NK-92 (cell line): ENCODE results near the gene TRIM7.

Experiments used
- DNase-seq: peaks from one replicate; lab custom pipeline; 2025; ENCODE audit not compliant: unreplicated experiment; lab: John Stamatoyannopoulos, UW

The TRIM7 gene

DNA sequence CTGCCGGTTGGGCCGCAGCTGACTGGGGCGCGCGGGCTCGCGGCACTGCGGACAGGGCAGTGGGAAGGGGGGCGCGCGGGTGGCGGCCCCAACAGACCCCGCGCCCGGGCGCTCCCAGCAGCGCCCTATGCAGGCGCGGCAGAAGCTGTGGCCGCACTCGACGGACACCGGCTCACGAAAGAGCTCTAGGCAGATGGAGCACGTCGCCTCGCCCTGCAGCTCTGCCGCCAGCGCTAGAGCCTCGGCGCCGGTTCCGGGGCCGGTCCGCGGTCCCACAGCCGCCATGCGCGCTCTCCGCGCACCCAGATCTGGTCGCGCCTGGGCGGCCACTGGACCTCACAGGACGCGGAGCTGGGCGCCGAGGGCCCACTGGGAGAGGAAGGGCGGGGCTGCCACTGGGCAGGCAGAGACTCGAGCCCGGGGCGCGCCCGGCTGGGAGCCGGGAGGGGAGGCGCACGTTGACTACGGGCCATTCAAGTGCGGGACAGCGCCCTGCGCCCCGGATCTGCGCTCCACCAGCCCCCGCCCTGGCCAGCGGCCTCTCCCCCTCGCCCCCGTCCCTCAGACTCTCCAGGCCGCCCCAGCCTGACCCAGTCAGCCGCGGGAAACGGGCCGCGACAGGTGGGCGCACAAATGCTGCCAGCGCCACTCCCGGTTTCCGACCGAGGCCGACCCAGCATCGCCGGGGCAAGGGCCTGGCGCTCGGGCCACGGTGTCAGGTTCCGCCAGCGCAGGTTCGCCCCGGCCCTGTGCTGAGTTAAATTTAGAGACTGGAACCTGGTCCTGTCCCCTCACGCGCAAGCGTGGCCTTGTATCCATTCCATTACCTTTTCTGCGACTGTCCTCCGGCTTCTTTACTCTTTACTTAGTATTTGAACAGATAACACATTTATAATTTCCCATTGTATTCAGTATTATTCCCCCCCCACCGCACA, at the start of gene TRIM7:
TRIM7 (minus strand) TSS at position 371 of the 935 bp plus-strand sequence; CDS start at position 285, 86 bp downstream.
- DNase-seq, result no peak

DNA sequence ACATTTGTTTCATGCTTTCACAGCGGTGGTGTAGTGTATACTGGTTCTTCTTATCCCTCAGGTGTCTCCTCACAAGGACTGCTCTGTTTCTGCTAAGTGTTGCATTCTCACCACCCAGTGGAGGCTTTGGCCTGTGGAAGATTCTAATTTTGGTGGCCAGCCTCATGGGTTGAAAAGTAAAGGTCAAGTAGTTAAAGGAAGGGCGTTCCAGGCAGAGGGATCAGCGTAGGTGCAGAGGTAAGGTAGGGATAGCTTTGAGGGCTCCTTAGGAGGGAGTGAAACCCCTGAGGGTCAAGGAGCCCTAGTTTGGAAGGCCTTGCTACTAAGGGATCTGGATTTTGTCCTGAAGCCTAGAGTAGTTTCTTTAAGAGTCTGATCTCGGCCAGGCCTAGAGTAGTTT, 43.3 kb upstream of the TRIM7 start:
- no peak for DNase-seq

DNA sequence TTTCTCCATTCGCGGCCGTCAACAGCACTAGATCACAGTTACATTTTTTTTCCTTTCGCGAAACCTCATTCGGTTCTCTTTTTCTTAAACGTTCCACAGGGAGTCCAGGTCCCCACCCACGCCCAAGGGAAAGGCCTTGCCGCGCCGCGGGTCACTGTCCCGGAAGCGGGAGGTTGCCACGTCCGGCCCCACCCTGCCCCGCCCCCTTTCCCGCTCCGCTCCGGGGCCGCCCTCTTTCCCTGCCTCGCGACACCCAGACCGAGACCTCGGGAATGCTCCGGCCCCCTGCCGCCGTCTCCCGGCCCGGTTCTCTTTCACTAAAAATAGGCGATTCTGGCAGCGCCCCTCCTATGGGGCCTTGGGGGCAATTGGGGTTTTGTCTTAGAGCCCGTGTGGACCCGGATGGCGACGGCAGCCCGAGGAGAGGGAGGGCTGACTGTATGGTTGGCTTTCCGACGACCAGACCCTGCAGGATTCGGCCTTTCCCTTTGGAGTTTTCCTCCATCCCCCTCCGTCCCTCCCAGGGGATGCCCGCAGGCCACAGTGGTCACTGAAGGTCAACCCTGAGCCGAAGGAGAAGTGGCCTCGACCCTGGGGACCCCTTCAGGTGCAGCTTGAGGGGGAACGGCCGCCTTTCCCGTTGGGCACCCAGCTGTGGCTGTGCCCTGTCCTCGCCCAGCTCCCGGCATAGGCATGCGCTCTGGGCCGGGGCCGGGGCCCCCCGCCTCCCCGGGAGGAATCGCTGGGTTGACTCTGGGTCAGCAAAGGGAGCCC, 41.5 kb upstream of the TRIM7 start:
- no peak for DNase-seq

DNA sequence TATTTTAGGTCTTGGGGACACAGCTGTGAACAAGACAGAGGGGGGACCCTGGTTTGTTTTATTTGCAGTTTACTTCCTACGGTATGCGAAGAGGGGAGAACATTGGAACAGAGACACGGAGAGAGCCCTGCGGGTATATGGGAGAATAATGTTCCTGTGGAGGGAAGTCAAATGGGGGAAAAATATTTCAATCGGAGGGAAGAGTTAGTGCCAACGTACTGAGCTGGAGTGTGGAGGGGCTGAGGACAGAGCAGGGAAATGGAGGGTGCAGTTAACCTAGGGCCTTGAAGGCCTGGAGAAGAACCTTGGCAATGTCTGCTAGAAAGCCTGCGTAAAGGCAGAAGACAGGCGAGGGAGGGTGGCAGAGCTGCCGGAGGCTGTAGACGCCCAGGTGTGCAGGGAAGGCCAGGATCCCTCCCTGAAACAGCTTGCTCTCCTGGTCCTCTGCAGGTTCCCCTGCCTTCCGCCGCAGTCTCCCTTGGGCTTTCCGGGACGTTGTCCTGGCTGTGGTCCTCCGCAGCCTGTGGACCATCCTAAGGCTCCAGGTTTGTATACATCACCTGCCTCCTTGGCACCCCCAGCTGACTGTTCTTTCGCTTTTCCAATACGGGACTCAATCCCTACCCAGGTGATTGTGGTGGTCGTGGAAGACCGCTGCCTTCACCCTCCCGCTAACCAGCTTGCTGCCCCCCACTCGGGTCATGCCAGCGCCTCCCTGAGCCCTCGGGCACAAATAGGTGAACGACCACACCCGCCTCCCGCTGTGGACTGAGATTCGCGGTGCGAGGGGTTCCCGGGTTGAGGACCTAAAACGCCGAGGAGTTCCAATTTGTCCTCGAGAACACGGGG, 40.7 kb upstream of the TRIM7 start:
- DNase-seq, result no peak

DNA sequence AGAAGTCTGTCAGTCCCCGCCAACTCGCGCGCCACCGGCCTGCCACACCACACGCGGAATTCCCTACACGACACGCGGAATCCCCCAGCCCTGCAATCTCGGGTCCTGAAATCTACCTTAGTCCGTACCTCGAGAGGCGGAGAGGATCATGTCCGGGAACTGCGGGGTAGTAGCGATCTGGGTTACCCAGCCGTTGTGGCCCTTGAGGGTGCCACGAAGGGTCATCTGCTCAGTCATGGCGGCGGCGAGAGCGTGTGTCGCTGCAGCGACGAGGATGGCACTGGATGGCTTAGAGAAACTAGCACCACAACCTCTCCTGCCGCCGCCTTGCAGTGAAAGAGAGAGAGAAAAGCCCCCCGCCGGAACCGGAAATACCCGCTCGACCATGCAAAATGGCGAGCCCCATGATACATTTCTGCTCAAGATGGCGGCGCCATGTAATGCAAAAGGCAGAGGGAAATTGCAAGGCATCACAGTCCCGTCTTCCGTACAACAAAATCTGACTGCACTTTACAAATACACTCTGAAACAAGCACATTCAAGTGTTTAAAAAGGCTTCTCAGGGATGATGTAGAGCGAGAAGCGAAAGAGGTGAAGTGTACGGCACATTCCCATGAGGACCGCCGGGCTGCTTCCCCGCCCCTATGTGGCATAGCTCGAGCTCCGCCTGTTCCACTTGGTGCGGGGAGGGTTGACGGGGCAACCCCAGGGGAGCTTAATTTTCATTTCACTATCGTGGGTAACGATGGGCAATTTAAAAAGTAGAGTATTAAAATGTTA, 38.8 kb upstream of the TRIM7 start, which contains the start of gene RACK1:
RACK1 (minus strand) TSS at position 343 of the 780 bp plus-strand sequence; CDS start at position 237, 106 bp downstream.
- no peak for DNase-seq

DNA sequence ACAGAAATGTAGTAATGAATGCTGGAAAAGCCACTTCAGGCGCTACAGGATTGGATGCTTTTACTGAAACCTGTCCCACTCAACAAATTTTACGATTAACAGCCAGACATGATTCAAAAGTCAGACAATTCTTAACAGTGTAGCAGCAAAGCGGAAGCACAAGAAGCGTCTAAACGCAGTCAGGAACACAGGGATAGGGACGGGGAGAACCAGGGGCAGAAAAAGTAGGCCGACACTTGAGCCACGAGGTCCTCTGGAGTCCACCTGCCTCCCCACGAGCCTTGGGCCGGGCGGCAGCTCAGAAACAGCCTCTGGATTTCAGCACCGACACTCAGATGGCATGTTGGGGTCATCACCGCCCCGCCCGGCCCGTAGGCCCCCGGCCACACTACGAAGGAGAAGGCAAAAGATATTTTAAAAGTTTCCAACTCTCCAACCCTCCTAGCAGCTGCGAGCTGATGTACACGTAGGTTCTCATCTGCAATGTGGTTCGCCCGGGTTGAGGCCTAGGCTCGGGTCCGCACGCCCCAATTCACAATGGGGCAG, 38.1 kb upstream of the TRIM7 start:
- no peak for DNase-seq

DNA sequence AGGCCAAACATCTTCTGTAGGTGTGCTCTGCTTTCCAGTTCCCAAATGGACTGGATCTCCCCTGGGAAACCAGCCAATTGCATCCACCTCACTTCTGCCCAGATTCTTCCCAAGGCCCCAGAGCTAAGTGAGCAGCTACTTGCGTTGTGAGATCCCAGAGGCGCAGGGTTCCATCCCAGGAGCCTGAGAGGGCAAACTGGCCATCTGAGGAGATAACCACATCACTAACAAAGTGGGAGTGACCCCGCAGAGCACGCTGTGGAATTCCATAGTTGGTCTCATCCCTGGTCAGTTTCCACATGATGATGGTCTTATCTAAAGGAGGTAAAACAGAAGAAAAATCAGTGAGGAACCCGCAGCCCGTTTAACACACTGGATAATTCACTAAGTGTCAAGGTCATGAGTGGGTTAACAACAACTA, 37.0 kb upstream of the TRIM7 start:
- DNase-seq, result no peak

DNA sequence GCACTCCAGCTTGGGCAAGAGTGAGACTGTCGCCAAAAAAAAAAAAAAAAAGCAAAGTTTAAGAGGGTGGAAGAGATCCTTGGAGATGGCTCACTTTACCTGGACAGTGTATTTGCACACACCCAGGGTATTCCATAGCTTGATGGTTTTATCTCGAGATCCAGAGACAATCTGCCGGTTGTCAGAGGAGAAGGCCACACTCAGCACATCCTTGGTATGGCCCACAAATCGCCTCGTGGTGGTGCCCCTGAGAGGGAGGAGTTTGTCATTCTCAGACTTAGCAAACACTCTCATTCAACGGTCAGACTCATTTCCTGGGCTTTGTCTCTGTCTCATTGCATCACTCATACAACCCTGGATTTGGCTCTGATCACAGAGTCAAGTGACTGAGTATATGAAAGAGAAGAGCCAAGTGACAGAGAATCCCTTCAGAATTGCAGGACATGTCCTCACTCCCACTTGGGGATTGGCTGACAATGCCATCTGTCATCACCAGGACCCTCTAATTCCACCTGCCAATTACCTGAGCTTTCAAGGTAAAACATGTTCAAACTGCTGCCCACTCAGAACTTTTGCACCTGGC, 36.5 kb upstream of the TRIM7 start:
- no peak for DNase-seq

DNA sequence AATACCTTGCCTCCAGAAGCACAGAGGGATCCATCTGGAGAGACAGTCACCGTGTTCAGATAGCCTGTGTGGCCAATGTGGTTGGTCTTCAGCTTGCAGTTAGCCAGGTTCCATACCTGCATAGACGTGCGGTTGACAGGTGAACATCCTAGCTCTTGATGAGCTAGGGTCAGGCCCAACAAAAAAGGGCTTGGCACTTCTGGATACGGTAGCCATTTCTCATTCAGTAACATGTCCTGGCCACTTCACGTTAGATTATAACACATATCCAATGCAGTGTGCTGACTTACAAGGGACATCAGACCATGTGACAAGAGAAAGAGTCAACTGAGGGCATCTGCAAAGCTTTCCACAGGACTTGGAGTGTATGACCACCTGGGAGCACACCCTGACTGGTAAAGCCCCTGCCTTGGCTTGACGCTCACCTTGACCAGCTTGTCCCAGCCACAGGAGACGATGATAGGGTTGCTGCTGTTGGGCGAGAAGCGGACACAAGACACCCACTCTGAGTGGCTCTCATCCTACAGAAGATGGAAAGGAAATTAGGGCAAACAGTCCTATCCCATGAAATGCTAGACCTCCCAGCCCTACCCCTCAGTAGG, 34.2 kb upstream of the TRIM7 start:
- DNase-seq, result no peak

DNA sequence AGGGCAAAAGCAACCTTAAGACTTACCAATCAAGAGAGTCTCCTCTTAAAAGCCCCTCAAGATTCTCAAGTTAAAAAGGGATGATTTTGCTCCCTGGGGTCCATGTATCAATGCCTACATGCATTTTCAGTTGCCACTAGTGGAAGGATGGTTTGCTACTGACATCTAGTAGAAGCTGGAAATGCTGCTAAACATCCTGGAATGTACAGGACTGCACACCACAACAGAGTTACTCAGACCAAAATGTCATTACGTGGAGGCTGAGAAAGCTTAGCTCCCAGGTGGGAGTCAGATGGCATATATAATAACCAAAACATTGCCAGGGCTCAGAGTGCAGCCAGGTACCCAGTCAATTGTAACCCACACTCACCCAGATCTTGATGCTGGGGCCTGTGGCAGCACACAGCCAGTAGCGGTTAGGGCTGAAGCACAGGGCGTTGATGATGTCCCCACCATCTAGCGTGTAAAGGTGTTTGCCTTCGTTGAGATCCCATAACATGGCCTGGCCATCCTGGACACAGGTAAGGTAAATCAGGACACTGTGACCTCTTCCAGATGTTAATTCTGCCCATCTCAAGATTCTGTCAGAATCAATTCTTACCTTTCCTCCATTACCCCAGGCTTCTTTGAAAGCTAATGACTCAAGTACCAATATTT, 32.9 kb upstream of the TRIM7 start:
- DNase-seq, result no peak

DNA sequence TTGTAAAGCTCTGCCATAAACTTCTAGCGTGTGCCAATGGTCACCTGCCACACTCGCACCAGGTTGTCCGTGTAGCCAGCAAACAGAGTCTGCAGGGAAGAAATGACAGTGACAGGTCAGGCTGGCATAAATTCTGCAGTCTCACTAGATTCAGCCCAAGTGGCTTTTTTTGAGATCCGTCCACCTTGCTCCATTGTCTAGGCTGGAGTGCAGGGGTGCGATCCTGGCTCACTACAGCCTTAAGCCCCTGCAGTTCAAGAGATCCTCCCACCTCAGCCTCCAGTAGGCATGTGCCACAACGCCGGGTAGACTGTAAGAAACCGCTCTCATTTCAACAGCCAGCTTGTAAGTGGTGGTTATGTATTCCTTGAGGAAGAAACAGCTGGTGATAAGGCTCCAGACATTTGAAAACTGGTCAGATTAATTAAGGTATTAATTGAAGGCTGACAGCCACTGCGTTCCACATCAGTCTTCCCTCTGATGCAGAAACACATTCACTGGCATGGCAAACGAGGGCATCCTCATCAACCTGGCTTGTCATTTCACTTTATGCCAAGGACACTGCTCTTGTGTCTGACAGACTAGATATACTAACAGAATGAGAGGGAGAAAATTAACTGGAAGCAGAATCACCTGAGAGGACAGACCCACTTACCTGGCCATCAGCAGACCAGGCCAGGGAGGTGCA, 32.1 kb upstream of the TRIM7 start:
- DNase-seq, result no peak

DNA sequence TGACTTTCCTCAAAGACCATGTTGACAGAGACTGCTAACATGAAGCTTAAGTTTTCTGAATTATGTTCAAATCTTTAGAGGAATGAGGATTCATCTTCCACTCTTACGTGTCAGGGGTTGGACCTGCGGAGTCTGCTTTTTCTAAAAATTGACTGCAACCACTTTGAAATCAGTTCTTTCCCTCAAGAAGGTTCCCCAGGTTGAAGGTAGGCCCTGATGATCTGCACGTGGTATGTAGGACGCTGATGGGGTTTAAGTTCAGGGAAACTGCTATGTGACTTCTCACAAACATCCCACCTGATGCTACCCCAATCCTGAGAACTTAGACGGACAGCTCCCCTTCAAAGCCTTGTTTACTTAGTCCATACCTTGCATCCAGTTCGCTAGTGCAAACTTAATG, 31.5 kb upstream of the TRIM7 start:
- DNase-seq, result no peak

DNA sequence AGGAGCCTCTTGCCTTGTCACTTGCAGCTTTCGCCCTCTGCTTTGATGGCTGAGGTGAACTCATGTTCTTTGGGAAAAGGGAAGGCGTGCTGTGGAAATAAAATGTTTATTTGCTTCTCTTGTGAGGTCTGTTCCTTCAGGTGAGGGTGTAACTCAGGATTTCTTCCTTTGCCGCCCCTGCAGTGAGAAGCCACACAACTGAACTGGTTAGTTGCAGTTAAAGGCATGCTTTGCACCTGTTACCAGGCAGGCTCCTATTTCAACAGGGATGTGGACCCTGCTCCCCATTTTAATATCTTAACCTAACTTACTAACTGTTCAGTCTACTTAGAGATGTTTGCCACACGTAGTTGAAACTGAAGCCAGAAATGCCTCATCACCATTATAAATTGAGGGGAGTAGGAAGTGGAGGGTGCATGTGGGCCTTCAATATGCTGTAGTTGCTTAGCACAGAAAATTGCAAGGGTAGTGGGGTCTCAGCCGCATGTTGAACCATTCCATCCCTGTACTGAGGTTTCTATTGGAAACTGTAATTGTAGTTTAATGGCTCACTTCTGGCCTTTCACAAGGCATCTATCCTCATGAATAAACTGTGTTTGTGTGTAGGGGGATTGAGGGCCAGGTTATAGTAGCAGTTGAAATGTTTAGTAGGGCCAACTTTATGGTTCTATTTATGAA, 30.8 kb upstream of the TRIM7 start:
- DNase-seq, result no peak

DNA sequence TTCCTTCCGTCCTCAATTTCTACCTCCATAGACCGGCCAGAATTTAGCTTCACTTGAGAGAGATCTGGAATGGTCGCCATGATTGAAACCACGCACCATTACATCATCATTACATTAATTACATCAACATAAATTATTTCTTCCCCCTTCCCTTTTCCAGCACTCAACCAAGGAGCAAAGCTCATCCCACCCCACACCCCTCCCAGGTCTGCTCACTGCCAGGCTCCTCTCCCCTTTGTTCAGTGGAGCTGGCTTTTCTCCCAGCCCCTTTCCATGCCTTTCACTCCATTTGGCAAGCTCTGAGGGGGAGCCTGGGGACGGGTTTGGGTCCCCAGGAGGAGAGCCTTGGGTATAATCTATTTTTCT, 30.3 kb upstream of the TRIM7 start:
- no peak for DNase-seq

DNA sequence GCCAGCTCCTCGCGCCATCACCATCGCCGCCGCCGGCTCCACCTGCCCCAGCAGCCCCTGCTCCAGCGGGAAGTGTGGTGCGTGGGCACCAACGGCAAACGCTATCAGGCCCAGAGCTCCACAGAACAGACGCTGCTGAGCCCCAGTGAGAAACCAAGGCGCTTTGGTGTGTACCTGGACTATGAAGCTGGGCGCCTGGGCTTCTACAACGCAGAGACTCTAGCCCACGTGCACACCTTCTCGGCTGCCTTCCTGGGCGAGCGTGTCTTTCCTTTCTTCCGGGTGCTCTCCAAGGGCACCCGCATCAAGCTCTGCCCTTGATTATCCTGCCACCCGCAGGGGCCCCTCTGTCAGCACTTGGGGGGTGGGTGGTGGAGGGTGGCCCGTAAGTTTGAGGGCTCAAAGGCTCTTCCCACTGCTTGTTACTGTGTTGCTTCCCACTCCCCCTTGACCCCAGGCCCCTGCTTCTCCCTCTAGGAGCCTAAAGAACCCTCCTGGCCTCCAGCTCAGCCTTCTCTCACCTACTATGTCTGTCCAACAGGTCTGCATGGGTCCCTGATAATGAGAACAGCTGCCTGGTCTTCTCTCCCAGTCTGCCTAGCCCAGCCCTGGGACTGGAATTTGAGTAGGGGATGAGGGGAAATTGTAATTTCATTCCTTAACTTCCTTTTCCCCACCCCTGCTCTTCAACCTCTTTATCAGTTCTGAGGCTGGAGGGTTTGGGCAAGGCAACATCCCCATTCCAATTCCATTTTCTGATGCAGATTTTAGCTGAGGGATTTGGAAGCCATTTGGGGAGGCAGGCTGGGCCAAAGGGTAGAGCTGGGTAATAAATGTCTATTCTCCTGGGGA, 29.7 kb upstream of the TRIM7 start:
- DNase-seq, result no peak

DNA sequence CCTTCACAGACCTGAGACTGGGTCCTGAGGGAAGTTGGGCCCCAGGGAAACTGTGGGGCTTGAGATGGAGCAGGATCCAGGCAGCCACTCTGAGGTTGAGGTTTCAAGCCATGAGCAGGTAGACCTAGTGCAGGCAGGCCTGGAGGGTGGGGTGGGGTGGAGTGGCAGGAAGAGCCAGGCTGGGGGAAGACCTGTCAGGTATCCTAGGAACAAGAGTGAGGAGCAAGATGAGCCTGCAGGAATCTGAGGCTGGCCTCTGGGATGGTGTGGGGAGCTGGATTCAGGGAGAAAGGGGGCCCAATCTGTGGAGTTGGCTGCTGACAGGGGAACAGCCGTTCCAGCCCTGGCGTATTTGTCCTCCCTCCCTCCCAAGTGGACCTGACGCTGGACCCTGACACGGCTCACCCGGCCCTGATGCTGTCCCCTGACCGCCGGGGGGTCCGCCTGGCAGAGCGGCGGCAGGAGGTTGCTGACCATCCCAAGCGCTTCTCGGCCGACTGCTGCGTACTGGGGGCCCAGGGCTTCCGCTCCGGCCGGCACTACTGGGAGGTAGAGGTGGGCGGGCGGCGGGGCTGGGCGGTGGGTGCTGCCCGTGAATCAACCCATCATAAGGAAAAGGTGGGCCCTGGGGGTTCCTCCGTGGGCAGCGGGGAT, 28.9 kb upstream of the TRIM7 start:
- no peak for DNase-seq
